Liver (tissue), 3 donors: ENCODE measurements around the gene PRDM2.

Experiments used
- ATF3 ChIP-seq: IDR thresholded peaks from 2 replicates; pipeline ENCODE4 v1.6.1; 2016; ENCODE audit warnings: antibody characterized with exemption
- CTCF ChIP-seq: fragments of 150-350 bp; IDR thresholded peaks from 2 replicates; pipeline ENCODE4 v1.5.1; 2017; ENCODE audit warnings: improper control_type of control experiment, low read depth, low read length; ENCODE audit not compliant: missing input control
- EGR1 ChIP-seq, 2 donors: IDR thresholded peaks; 2 replicates each; pipeline ENCODE4 v1.6.1; 2016 to 2018; ENCODE audit warnings: antibody characterized with exemption in 2 of 2, low read depth in 2 of 2
- GABPA ChIP-seq, 2 donors: IDR thresholded peaks in 1 of 2; conservative IDR thresholded peaks in 1 of 2; 2 replicates each; pipeline ENCODE4 v1.6.1; 2016; ENCODE audit warnings: antibody characterized with exemption in 2 of 2, mild to moderate bottlenecking in 1 of 2, moderate library complexity in 1 of 2
- HNF4A ChIP-seq, 2 donors: conservative IDR thresholded peaks; 2 replicates each; pipeline ENCODE4 v1.6.1; 2016; ENCODE audit warnings: antibody characterized with exemption in 2 of 2, mild to moderate bottlenecking in 2 of 2
- HNF4G ChIP-seq: IDR thresholded peaks from 2 replicates; pipeline ENCODE4 v1.6.1; 2016; ENCODE audit warnings: antibody characterized with exemption
- JUND ChIP-seq, 2 donors: IDR thresholded peaks; 2 replicates each; pipeline ENCODE4 v1.6.1; 2016; ENCODE audit warnings: antibody characterized with exemption in 2 of 2
- MAX ChIP-seq: IDR thresholded peaks from 2 replicates; pipeline ENCODE4 v1.6.1; 2016; ENCODE audit warnings: antibody characterized with exemption
- RAD21 ChIP-seq, 2 donors: IDR thresholded peaks; 2 replicates each; pipeline ENCODE4 v1.6.1; 2016; ENCODE audit warnings: antibody characterized with exemption in 2 of 2, mild to moderate bottlenecking in 2 of 2
- REST ChIP-seq: IDR thresholded peaks from 2 replicates; pipeline ENCODE4 v1.6.1; 2016; ENCODE audit warnings: antibody characterized with exemption, mild to moderate bottlenecking
- TAF1 ChIP-seq: conservative IDR thresholded peaks from 2 replicates; pipeline ENCODE4 v1.6.1; 2016; ENCODE audit warnings: antibody characterized with exemption, mild to moderate bottlenecking
- YY1 ChIP-seq: IDR thresholded peaks from 2 replicates; pipeline ENCODE4 v1.6.1; 2016; ENCODE audit warnings: antibody characterized with exemption, mild to moderate bottlenecking
- ZBTB33 ChIP-seq: IDR thresholded peaks from 2 replicates; pipeline ENCODE4 v1.6.1; 2016; ENCODE audit warnings: antibody characterized with exemption
- donor health status: healthy.
- donor health status: healthy.

GRCh38 chr1:13703558-13704490 is 3.8 kb downstream of the PRDM2 start:
- TF ChIP-seq CTCF, result no peak
- no peak for TF ChIP-seq MAX
- TF ChIP-seq RAD21 (IDR thresholded peaks at IDR 0.05), result no peak
- TF ChIP-seq REST, result no peak
- no peak for TF ChIP-seq YY1
- no peak for TF ChIP-seq GABPA (IDR thresholded peaks at IDR 0.05 in 1 of 2, conservative IDR thresholded peaks at IDR 0.05 in 1 of 2)
- no peak for TF ChIP-seq ATF3
- TF ChIP-seq ZBTB33, result no peak
- no peak for TF ChIP-seq JUND (IDR thresholded peaks at IDR 0.05)
- no peak for TF ChIP-seq HNF4A (conservative IDR thresholded peaks at IDR 0.05)
- TF ChIP-seq TAF1, result no peak
- TF ChIP-seq EGR1 (IDR thresholded peaks at IDR 0.05; ENCODE audit: low read depth in 2 of 2), result no peak
- TF ChIP-seq HNF4G, result no peak
